Adipose tissue (tissue), 3 donors: Measurements from ENCODE around the gene RASA1. TPM values are rescaled to one million over a fixed set of nuclear protein-coding genes. Genes with fewer than 3 reads are reported as not detected.

ENCODE experiments used
- H3K27ac ChIP-seq: one replicate; pipeline ENCODE4 v1.5.1; 2013; ENCODE audit warnings: low read depth, low read length
- WGBS, 3 donors: extraction: QIAGEN DNeasy Blood & Tissue Kit; methylation state at CpG; one replicate each; pipeline ENCODE4 v1.1.7; 2013; 5-methylcytosine and 5-hydroxymethylcytosine counted together
- polyA plus RNA-seq, 3 donors: library from polyadenylated mRNA; stranded (reverse); fragments of 200-250 nt; gene quantifications; one replicate each; pipeline ENCODE4 v1.2.3, GENCODE V29; 2013
- donor health status: healthy with polysubstance abuse.
- donor health status: Bipolar disorder and iron deficiency.
- donor health status: healthy.

RASA1 gene
- polyA plus RNA-seq, 3 donors: 8.2 to 19.2 (median 13.4) TPM

DNA sequence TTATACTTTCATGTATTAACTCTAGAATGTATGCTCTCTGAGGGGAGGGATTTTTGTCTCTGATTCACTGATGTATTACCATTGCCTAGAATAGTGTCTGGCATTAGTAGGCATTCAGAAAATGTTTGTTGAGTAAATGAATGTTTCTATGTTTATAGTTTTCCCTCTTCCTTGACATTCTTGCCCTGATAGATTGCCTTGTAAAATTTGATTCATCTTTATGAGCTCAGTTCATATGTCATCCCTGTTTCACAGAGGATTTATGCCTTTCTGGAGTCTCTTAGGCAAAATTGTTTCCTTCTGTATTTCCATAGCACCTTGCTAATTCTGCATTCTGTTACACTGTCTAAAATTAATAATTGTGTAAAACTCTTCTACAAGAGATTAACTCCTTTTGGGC, 72.3 kb downstream of the RASA1 start:
- H3K27ac ChIP-seq: no peak overlapping the region

GRCh38 chr5:87340716-87341115, 73.0 kb downstream of the RASA1 start:
- H3K27ac ChIP-seq: no peak overlapping the region

GRCh38 chr5:87347272-87347671, 79.6 kb downstream of the RASA1 start:
- 86 to 96% (median 93%) methylated on average over 1 of the region's 1 CpG for WGBS, 3 donors

More at GRCh38 chr5:87340716-87341115, 73.0 kb downstream of the RASA1 start:
- WGBS, 3 donors: 35 to 57% (median 48%) methylated on average over 2 of the region's 2 CpGs

GRCh38 chr5:87347841-87348240, 80.2 kb downstream of the RASA1 start:
- no peak overlapping the region for H3K27ac ChIP-seq

More at GRCh38 chr5:87347272-87347671, 79.6 kb downstream of the RASA1 start:
- H3K27ac ChIP-seq: no peak overlapping the region

- WGBS, 3 donors: 86 to 100% (median 99%) methylated on average over 1 of the region's 1 CpG
- H3K27ac ChIP-seq: no peak overlapping the region
Observed at GRCh38 chr5:87354496-87354895, 86.8 kb downstream of the RASA1 start.

DNA sequence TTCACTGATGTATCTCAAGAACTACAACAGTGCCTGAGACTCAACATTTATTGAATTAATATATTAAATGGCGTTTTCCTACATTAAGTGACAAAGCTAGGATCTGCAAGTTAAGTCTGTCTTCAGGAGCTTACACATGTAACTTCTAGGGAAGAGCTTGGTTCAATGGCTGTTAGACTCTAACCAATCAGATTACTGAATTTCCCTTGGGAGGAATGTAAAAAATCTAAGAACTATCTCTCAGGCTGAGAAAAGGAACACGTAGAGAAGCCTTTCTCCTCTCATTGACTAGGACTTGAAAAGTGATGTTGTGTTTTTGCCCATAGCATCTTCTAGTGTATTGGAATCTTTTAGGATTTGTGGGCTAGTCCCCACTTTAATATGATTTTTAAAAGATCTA, 91.4 kb downstream of the RASA1 start:
- 92 to 98% (median 93%) methylated on average over 2 of the region's 2 CpGs for WGBS, 3 donors
- no peak overlapping the region for H3K27ac ChIP-seq

- WGBS, 3 donors: 88 to 99% (median 99%) methylated on average over 11 of the region's 11 CpGs
- H3K27ac ChIP-seq: no peak overlapping the region
Observed at GRCh38 chr5:87360132-87360531, 92.4 kb downstream of the RASA1 start.

DNA sequence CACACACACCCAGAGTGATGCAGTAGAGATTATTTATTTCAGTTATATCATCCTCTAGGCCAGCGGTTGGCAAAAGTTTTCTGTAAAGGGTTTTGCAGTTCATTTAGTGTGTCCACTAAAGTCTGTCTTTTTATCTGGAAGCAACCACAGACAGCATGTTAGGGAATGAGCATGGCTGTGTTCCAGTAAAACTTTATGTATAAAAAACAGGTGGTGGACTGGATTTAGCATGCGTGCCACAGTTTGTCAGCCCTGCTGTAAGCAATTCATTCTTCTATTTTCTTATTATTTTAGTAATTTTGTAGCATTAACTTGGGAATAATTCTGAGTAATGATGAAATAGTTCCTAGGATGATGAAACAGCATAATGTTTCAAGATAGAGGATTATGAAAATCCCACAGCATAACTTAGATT, 93.4 kb downstream of the RASA1 start:
- H3K27ac ChIP-seq: no peak overlapping the region
- WGBS, 3 donors: 78 to 84% (median 83%) methylated on average over 2 of the region's 2 CpGs

DNA sequence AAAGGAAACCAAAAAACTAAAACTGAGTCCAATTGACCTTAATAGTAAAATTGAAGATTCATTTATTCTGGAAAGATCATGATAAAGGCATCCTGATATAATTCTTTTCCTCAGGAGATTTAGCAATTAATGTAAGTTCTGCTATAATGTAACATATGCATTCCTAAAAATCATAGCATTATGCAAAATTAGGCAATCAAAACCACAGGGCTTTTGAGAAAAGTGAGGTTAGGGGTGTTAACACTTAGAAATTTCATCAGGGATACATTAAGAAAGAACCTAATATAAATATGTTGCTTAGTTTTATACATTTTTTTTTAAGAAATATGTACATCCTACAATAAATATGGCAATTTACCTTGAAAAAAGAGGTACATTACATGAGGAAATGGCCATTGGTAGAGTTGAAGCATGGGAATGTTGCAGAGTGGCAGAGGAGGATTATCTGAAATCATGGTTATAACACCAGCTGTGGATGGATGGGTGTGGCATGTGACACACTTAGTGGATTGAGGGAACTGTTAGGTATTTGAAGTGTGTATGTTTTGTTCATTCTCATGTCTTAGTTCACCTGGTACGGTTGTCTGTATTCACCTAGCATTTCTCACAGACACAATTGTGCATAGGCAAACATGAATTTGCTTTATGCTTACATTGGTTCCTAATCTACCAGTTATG, 94.0 kb downstream of the RASA1 start:
- WGBS, 3 donors: 89 to 97% (median 93%) methylated on average over 1 of the region's 1 CpG

GRCh38 chr5:87367243-87367642, 99.6 kb downstream of the RASA1 start:
- no peak overlapping the region for H3K27ac ChIP-seq
- 59 to 96% (median 80%) methylated on average over 2 of the region's 2 CpGs for WGBS, 3 donors

More for the DNA sequence above, 94.0 kb downstream of the RASA1 start:
- H3K27ac ChIP-seq: no peak overlapping the region

DNA sequence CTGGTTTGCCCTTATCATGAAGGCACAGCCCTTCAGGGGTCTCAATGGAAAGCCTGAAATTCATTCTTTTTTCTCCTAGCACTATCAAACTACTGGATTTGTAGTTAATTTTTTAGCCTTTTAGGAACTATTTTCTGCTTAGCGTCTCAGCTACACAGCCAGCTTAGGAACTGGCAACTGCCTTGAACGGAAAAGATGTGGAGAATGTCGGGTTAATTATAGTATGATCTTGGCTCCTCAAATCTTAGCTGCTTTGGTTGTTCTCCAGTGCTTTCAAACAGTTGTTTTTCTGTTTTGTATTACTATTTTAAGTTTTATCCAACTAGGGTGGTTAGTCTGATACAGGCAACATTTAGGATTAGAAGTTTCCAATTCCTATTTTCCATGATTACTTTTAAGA, 100.9 kb downstream of the RASA1 start:
- no peak overlapping the region for H3K27ac ChIP-seq
- 90 to 96% (median 93%) methylated on average over 3 of the region's 3 CpGs for WGBS, 3 donors

DNA sequence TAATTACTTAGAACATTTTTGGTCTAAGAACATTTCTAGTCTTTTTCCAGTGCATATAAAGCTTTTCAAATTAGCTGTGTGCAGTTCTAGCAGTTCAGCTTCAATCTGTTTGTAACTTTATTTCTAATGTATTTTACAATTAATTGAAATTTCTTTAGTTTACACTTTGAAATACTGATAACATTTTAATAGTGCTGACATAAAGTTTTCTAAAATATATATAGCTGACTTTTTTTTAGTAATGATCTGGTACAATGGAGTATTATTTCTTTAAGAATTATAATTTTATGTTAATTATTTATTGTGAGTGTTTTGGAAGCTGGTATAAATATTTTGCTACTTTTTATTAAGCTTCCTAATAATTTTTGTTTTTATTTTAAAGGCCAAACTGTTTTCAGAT, 101.7 kb downstream of the RASA1 start:
- no peak overlapping the region for H3K27ac ChIP-seq

DNA sequence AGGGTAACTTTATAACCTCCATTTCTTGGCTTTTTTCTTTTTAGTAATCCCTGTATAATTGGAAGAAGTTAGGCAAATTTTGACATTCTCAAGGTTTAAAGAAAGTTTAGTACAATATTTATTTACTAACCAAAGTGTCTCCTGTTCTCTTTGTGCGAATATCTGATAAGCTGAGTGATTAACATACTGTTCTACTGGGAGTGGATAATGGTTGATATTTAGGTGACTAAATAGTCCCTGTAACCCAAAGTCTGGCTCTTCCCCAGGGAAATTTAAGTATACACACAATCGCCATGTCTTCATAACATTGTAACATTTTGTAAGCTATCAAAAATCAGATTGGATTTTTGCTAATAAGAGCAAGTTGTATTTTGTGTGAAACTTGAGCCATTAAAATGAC, 105.0 kb downstream of the RASA1 start:
- WGBS, 3 donors: 52 to 95% (median 91%) methylated on average over 2 of the region's 2 CpGs
- H3K27ac ChIP-seq: no peak overlapping the region

GRCh38 chr5:87382224-87382623, 114.5 kb downstream of the RASA1 start:
- WGBS, 3 donors: 98 to 100% (median 99%) methylated on average over 1 of the region's 1 CpG
- H3K27ac ChIP-seq: no peak overlapping the region

DNA sequence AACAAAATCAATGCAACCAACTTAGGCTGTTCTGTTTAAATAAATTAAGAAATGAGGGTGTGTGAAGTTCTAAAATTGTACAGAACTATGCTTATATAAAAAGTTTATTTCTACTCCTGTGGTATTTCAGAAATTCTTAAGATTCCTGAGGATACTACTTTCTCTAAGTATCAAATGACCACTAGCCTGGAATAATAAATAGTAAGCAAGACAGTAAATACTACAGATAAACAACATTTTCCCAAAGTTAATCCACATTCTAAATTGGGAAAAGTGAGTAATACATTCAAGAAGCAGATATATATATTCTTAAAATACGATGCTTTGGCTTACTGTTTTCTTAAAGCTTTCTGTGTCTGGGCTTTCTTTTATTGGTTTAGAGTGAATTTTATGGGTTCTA, 115.5 kb downstream of the RASA1 start:
- 95 to 100% (median 96%) methylated on average over 1 of the region's 1 CpG for WGBS, 3 donors
- H3K27ac ChIP-seq: no peak overlapping the region

GRCh38 chr5:87385802-87386201, 118.1 kb downstream of the RASA1 start:
- WGBS, 3 donors: 57 to 72% (median 66%) methylated on average over 2 of the region's 2 CpGs

DNA sequence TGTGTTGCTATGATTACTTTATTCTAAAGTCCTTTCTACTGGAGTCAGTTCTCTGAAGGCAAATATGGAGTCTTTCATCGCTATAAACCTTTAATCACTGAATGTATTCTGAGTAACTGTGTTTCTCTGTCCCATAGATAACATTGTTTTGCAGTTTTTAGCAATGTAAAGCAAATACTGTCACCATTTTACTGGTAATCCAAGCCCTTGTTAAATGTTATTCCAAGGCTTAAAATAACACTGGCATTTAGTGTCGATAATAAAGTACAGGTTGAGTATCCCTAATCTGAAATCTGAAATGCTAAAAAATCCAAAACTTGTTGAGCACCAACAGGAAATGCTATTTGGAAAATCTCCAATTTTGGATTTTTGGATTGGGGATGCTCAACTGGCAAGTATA, 120.4 kb downstream of the RASA1 start:
- WGBS, 3 donors: 85 to 93% (median 91%) methylated on average over 2 of the region's 2 CpGs
- H3K27ac ChIP-seq: no peak overlapping the region

More at GRCh38 chr5:87385802-87386201, 118.1 kb downstream of the RASA1 start:
- no peak overlapping the region for H3K27ac ChIP-seq

- WGBS, 3 donors: 93 to 97% (median 95%) methylated on average over 14 of the region's 14 CpGs
Observed at GRCh38 chr5:87389296-87390034, 121.8 kb downstream of the RASA1 start.

DNA sequence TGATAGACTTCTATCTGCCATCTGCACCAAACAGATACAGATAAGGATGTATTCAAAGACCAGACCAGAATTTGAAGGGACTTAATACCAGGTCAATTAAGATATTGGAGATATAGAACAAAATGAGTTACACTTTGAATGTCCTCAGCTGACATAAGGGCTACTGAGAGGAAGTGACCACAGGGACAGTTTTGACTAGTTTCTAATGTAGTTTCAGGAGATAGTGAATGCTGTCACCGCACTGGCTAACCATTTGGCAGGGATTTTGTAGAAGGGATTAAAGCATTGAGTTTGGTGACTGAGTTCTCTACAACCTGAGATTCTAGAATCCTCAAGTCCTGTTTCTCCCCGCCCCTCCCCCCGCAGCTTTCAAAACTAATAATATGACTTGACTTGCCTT, 122.4 kb downstream of the RASA1 start:
- H3K27ac ChIP-seq: no peak overlapping the region
- 96 to 97% (median 96%) methylated on average over 3 of the region's 3 CpGs for WGBS, 3 donors

More at GRCh38 chr5:87389296-87390034, 121.8 kb downstream of the RASA1 start:
- no peak overlapping the region for H3K27ac ChIP-seq
